ENCODE data around the gene PITPNM1. TPM values are rescaled to one million over a fixed set of nuclear protein-coding genes. Genes with fewer than 3 reads are reported as not detected.
"Not testable (repeated sequence)": the region's sequence is repeated elsewhere in the genome, so short reads cannot be mapped to it uniquely, and the experiment has no call there.

PITPNM1 gene
- total and polyA plus RNA-seq, 2 donors (not counting 1 experiment from before 2014, with no cell fraction given), result 4.7 to 10.2 TPM

DNA sequence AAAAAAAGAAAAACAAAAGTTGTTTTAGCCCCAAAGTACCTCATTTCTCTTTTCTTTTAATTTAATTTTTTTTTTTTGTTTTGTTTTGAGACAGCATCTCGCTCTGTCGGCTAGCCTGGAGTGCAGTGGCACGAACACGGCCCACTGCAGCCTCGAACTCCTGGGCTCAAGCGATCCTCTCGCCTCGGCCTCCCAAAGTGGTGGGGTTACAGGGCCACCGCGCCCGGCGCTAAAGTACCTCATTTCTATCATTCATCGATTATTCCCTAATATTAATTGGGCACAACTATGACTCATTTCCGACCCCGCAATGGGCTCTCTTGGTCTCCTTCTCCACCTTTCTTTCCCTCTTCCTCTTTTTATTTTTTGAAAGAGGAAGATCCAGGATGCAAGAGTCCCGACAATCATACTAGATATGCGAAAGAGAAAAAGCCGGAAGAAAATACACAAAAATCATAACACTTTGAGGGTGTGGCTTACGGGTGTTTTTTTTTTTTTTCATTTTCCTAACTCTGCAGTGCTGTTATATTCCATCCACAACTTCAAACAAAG lies 22.8 kb downstream of the PITPNM1 start:
- H3K27ac ChIP-seq (ENCODE audit: insufficient read depth, low read length), result peak overlapping the region; percentile 92
- H2AFZ ChIP-seq (ENCODE audit: low read length), result peak overlapping the region; percentile 85
- H3K27me3 ChIP-seq (ENCODE audit: control insufficient read depth, insufficient read depth, low read length), result no peaks in the 10 kb centered on the region
- H4K20me1 ChIP-seq (ENCODE audit: control insufficient read depth, extremely low read depth, insufficient read depth, low read length), result no peaks in the 10 kb centered on the region
- H3K79me2 ChIP-seq (ENCODE audit: control insufficient read depth, insufficient read depth, low read length), result no peaks in the 10 kb centered on the region
- peaks cover 2% of the 10 kb centered on the region for H3K36me3 ChIP-seq (ENCODE audit: control insufficient read depth, insufficient read depth, low read length)
- peak overlapping the region; percentile 45 to 88 (median 72) for H3K4me3 ChIP-seq (replicated peaks in 1 of 4; ENCODE audit: control extremely low read depth in 1 of 4, insufficient read depth in 1 of 4, low read depth in 3 of 4, low read length in 4 of 4)
- peak overlapping the region; percentile 54 for H3K9ac ChIP-seq (ENCODE audit: insufficient read depth, low read length)
- H3K9me3 ChIP-seq (ENCODE audit: control insufficient read depth, insufficient read depth, low read depth, low read length), result no peaks in the 10 kb centered on the region
- no peak for DNase-seq (ENCODE audit: low read depth in 2 of 2)
- peak overlapping the region; percentile 88 for H3K4me2 ChIP-seq (ENCODE audit: extremely low read depth, insufficient read depth, low read length)
- no peak for TF ChIP-seq EZH2 (IDR thresholded peaks at IDR 0.05; ENCODE audit: low read length, missing control alignments)
- TF ChIP-seq, protein P1, sequence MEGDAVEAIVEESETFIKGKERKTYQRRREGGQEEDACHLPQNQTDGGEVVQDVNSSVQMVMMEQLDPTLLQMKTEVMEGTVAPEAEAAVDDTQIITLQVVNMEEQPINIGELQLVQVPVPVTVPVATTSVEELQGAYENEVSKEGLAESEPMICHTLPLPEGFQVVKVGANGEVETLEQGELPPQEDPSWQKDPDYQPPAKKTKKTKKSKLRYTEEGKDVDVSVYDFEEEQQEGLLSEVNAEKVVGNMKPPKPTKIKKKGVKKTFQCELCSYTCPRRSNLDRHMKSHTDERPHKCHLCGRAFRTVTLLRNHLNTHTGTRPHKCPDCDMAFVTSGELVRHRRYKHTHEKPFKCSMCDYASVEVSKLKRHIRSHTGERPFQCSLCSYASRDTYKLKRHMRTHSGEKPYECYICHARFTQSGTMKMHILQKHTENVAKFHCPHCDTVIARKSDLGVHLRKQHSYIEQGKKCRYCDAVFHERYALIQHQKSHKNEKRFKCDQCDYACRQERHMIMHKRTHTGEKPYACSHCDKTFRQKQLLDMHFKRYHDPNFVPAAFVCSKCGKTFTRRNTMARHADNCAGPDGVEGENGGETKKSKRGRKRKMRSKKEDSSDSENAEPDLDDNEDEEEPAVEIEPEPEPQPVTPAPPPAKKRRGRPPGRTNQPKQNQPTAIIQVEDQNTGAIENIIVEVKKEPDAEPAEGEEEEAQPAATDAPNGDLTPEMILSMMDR (conservative IDR thresholded peaks at IDR 0.05 in 1 of 2, IDR thresholded peaks at IDR 0.05 in 1 of 2; ENCODE audit: low read depth in 1 of 2, low read length in 2 of 2), result no peak
- H3K4me1 ChIP-seq (ENCODE audit: control insufficient read depth, extremely low read depth, insufficient read depth, low read length), result peaks cover 7% of the 10 kb centered on the region

DNA sequence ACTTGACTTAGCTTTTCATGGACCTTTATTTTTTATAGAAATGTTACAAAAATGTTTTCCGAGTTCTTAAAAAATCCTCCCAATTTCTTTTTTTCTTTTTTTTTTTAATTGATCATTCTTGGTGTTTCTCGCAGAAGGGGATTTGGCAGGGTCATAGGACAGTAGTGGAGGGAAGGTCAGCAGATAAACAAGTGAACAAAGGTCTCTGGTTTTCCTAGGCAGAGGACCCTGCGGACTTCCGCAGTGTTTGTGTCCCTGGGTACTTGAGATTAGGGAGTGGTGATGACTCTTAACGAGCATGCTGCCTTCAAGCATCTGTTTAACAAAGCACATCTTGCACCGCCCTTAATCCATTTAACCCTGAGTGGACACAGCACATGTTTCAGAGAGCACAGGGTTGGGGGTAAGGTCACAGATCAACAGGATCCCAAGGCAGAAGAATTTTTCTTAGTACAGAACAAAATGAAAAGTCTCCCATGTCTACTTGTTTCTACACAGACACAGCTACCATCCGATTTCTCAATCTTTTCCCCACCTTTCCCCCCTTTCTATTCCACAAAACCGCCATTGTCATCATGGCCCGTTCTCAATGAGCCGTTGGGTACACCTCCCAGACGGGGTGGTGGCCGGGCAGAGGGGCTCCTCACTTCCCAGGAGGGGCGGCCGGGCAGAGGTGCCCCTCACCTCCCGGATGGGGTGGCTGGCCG lies 27.7 kb downstream of the PITPNM1 start:
- H3K79me2 ChIP-seq (ENCODE audit: control insufficient read depth, insufficient read depth, low read length); DNase-seq (ENCODE audit: low read depth in 2 of 2); H3K9me3 ChIP-seq (ENCODE audit: control insufficient read depth, insufficient read depth, low read depth, low read length); H4K20me1 ChIP-seq (ENCODE audit: control insufficient read depth, extremely low read depth, insufficient read depth, low read length); H3K9ac ChIP-seq (ENCODE audit: insufficient read depth, low read length); H3K27me3 ChIP-seq (ENCODE audit: control insufficient read depth, insufficient read depth, low read length); H3K36me3 ChIP-seq (ENCODE audit: control insufficient read depth, insufficient read depth, low read length); H3K27ac ChIP-seq (ENCODE audit: insufficient read depth, low read length); H3K4me1 ChIP-seq (ENCODE audit: control insufficient read depth, extremely low read depth, insufficient read depth, low read length); H3K4me2 ChIP-seq (ENCODE audit: extremely low read depth, insufficient read depth, low read length); H3K4me3 ChIP-seq (replicated peaks in 1 of 4; ENCODE audit: control extremely low read depth in 1 of 4, insufficient read depth in 1 of 4, low read depth in 3 of 4, low read length in 4 of 4); H2AFZ ChIP-seq (ENCODE audit: low read length): not testable (repeated sequence)

DNA sequence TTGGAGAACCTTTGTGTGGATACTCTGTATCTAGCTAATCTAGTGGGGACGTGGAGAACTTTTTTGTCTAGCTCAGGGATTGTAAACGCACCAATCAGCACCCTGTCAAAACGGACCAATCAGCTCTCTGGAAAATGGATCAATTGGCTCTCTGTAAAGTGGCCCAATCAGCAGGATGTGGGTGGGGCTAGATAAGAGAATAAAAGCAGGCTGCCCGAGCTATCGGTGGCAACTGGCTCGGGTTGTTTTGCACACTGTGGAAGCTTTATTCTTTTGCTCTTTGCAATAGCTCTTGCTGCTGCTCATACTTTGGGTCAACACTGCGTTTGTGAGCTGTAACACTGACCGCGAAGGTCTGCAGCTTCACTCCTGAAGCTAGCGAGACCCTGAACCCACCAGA lies 28.5 kb downstream of the PITPNM1 start:
- not testable (repeated sequence) for H3K4me2 ChIP-seq (ENCODE audit: extremely low read depth, insufficient read depth, low read length); H3K9ac ChIP-seq (ENCODE audit: insufficient read depth, low read length); H3K4me3 ChIP-seq (replicated peaks in 1 of 4; ENCODE audit: control extremely low read depth in 1 of 4, insufficient read depth in 1 of 4, low read depth in 3 of 4, low read length in 4 of 4); DNase-seq (ENCODE audit: low read depth in 2 of 2); H3K27ac ChIP-seq (ENCODE audit: insufficient read depth, low read length); H3K36me3 ChIP-seq (ENCODE audit: control insufficient read depth, insufficient read depth, low read length); H2AFZ ChIP-seq (ENCODE audit: low read length); H3K4me1 ChIP-seq (ENCODE audit: control insufficient read depth, extremely low read depth, insufficient read depth, low read length); H3K27me3 ChIP-seq (ENCODE audit: control insufficient read depth, insufficient read depth, low read length); H4K20me1 ChIP-seq (ENCODE audit: control insufficient read depth, extremely low read depth, insufficient read depth, low read length); H3K79me2 ChIP-seq (ENCODE audit: control insufficient read depth, insufficient read depth, low read length); H3K9me3 ChIP-seq (ENCODE audit: control insufficient read depth, insufficient read depth, low read depth, low read length)

- Histone ChIP-seq H3K4me3 (replicated peaks in 1 of 4; ENCODE audit: control extremely low read depth in 1 of 4, insufficient read depth in 1 of 4, low read depth in 3 of 4, low read length in 4 of 4) (no peak overlapping the region), H4K20me1 (ENCODE audit: control insufficient read depth, extremely low read depth, insufficient read depth, low read length) (no peaks in the 10 kb centered on the region), H3K9me3 (ENCODE audit: control insufficient read depth, insufficient read depth, low read depth, low read length) (no peaks in the 10 kb centered on the region), H3K79me2 (ENCODE audit: control insufficient read depth, insufficient read depth, low read length) (no peaks in the 10 kb centered on the region), H3K4me1 (ENCODE audit: control insufficient read depth, extremely low read depth, insufficient read depth, low read length) (peaks cover 5% of the 10 kb centered on the region), H2AFZ (ENCODE audit: low read length) (no peak overlapping the region), H3K27ac (ENCODE audit: insufficient read depth, low read length) (no peak overlapping the region), H3K36me3 (ENCODE audit: control insufficient read depth, insufficient read depth, low read length) (no peaks in the 10 kb centered on the region), H3K27me3 (ENCODE audit: control insufficient read depth, insufficient read depth, low read length) (no peaks in the 10 kb centered on the region), H3K4me2 (ENCODE audit: extremely low read depth, insufficient read depth, low read length) (no peak overlapping the region), H3K9ac (ENCODE audit: insufficient read depth, low read length) (no peak overlapping the region)
- DNase-seq (ENCODE audit: low read depth in 2 of 2), result no peak
- no peak for TF ChIP-seq EZH2 (IDR thresholded peaks at IDR 0.05; ENCODE audit: low read length, missing control alignments)
- TF ChIP-seq, protein P1 (conservative IDR thresholded peaks at IDR 0.05 in 1 of 2, IDR thresholded peaks at IDR 0.05 in 1 of 2; ENCODE audit: low read depth in 1 of 2, low read length in 2 of 2), result no peak
Observed at GRCh38 chr11:67472882-67473281, 32.3 kb downstream of the PITPNM1 start.

Data from fibroblast of lung (primary cell).